ENCODE data around the gene OXT. TPM values are rescaled to one million over a fixed set of nuclear protein-coding genes. Genes with fewer than 3 reads are reported as not detected.

Gene OXT
- total RNA-seq, 1 experiment from 2014 or later: not detected

- Histone ChIP-seq H4K8ac (replicated peaks; ENCODE audit: insufficient read length, low read depth, low read length) (no peak overlapping the region), H2AK5ac (ENCODE audit: insufficient read length, low read length) (no peak overlapping the region), H3K27me3 (ENCODE audit: insufficient read depth, low read length) (no peaks in the 10 kb centered on the region), H2BK20ac (ENCODE audit: low read depth, low read length, poor library complexity, severe bottlenecking) (no peak overlapping the region), H2BK120ac (ENCODE audit: low read depth, low read length, poor library complexity, severe bottlenecking) (no peak overlapping the region), H3K18ac (ENCODE audit: insufficient read length, low read depth, low read length) (no peak overlapping the region), H3K4ac (ENCODE audit: low read depth, low read length) (no peak overlapping the region), H3K4me2 (ENCODE audit: insufficient read depth, insufficient read length, low read length) (no peak overlapping the region), H3K79me1 (ENCODE audit: insufficient read depth, low read depth, low read length, poor library complexity, severe bottlenecking) (no peaks in the 10 kb centered on the region), H2BK15ac (ENCODE audit: low read depth, low read length) (no peak overlapping the region), H3K9me3 (ENCODE audit: control insufficient read depth, low read depth, low read length) (no peaks in the 10 kb centered on the region), H4K91ac (ENCODE audit: insufficient read length, low read depth, low read length) (no peak overlapping the region), H2BK12ac (ENCODE audit: insufficient read length, low read depth, low read length) (no peak overlapping the region), H2BK5ac (ENCODE audit: insufficient read length, low read length) (no peak overlapping the region), H3K9ac (ENCODE audit: extremely low read depth, insufficient read length, low read length) (no peak overlapping the region), H4K5ac (ENCODE audit: insufficient read length, low read depth, low read length) (no peak overlapping the region), H3K14ac (ENCODE audit: insufficient read depth, low read length) (no peak overlapping the region), H2AFZ (ENCODE audit: low read length) (no peak overlapping the region), H3K27ac (ENCODE audit: insufficient read length, low read depth, low read length) (no peak overlapping the region), H3T11ph (ENCODE audit: low read length) (no peak overlapping the region), H3K23me2 (ENCODE audit: insufficient read length, low read depth, low read length, poor library complexity, severe bottlenecking) (no peaks in the 10 kb centered on the region), H3K23ac (ENCODE audit: insufficient read length, low read depth, low read length) (no peak overlapping the region), H3K79me2 (ENCODE audit: insufficient read depth, low read length) (no peaks in the 10 kb centered on the region), H3K4me1 (ENCODE audit: insufficient read depth, low read length) (peaks cover 8% of the 10 kb centered on the region; the same call in 1 of the 2 replicates), H3K56ac (ENCODE audit: insufficient read length, low read depth, low read length) (no peak overlapping the region), H4K20me1 (ENCODE audit: control insufficient read depth, insufficient read depth, insufficient read length) (no peaks in the 10 kb centered on the region)
- H3K4me3 Mint-ChIP-seq: no peak overlapping the region
- no peaks in the 10 kb centered on the region for H3K9me3 Mint-ChIP-seq
- H3K36me3 Mint-ChIP-seq (ENCODE audit: insufficient read depth in 1 of 3, low read depth in 3 of 3): peaks cover 18 to 61% (median 60%) of the 10 kb centered on the region in 3 experiments; a peak in 6 of 7 replicates
- whole genome bisulfite sequencing (ENCODE audit: extremely low coverage, insufficient read length, low lambda C conversion rate): no CpG with 5 or more reads among the region's 5 CpGs
- peaks cover 12 to 14% of the 10 kb centered on the region in 2 experiments for H3K4me1 Mint-ChIP-seq
- H3K27ac Mint-ChIP-seq: peak overlapping the region in 1 of 3 experiments; percentile 66; a peak in 1 of 7 replicates
- TF ChIP-seq CTCF (conservative IDR thresholded peaks at IDR 0.05): no peak
- H3K27me3 Mint-ChIP-seq (ENCODE audit: low read depth): no peaks in the 10 kb centered on the region; the same call in 1 of the 2 replicates
- DNase-seq: no peak
Observed at GRCh38 chr20:3038454-3038853, 33.0 kb upstream of the OXT start.
